Effector memory CD4-positive, alpha-beta T cell (primary cell): ENCODE results near the gene PDS5A.
"Not testable (repeated sequence)": the region's sequence is repeated elsewhere in the genome, so short reads cannot be mapped to it uniquely, and the experiment has no call there.

ENCODE experiments used
- DNase-seq, 3 donors: peaks; one replicate each; pipeline ENCODE4 v3.0.0-alpha.2; 2020
- H3K27ac ChIP-seq: 2 replicates; pipeline ENCODE4 v1.7.0; 2013; ENCODE audit warnings: mild to moderate bottlenecking, low read length, moderate library complexity; ENCODE audit not compliant: insufficient read depth, poor library complexity, severe bottlenecking
- H3K27me3 ChIP-seq: replicated peaks from 2 replicates; pipeline ENCODE4 v1.7.0; 2013; ENCODE audit warnings: mild to moderate bottlenecking, low read length; ENCODE audit not compliant: insufficient read depth, control insufficient read depth, poor library complexity, severe bottlenecking
- H3K36me3 ChIP-seq: 2 replicates; pipeline ENCODE4 v1.7.0; 2013; ENCODE audit warnings: mild to moderate bottlenecking, low read length, moderate library complexity; ENCODE audit not compliant: control insufficient read depth, insufficient read depth
- H3K4me1 ChIP-seq: 2 replicates; pipeline ENCODE4 v1.7.0; 2013; ENCODE audit warnings: low read length, mild to moderate bottlenecking; ENCODE audit not compliant: control insufficient read depth, insufficient read depth, poor library complexity, severe bottlenecking
- H3K4me3 ChIP-seq: 2 replicates; pipeline ENCODE4 v1.7.0; 2013; ENCODE audit warnings: low read length, low read depth, mild to moderate bottlenecking; ENCODE audit not compliant: insufficient read depth, poor library complexity, severe bottlenecking
- H3K9me3 ChIP-seq: 2 replicates; pipeline ENCODE4 v1.7.0; 2013; ENCODE audit warnings: mild to moderate bottlenecking, low read length, moderate library complexity; ENCODE audit not compliant: control insufficient read depth

The PDS5A gene

DNA sequence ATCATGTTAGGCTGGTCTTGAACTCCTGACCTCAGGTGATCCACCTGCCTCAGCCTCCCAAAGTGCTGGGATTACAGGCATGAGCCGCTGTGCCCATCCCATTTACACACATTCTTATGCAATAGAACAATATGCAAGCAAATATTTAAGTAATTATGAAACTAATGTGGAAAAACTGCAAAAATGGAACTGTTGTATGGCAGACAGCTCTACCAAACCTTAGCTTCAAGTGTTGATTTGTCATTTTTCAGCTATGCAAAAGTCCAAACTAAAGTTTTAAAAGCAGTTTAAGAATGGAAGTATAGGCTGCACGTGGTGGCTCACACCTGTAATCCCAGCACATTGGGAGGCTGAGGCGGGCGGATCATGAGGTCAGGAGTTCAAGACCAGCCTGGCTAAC lies 11.7 kb upstream of the PDS5A start:
- H3K27ac ChIP-seq, H3K4me1 ChIP-seq, H3K4me3 ChIP-seq: not testable (repeated sequence)

GRCh38 chr4:39987485-39987884 lies 9.8 kb upstream of the PDS5A start:
- DNase-seq, result no peak
- no peaks in the 10 kb centered on the region for H3K27me3 ChIP-seq
- H3K36me3 ChIP-seq, result no peaks in the 10 kb centered on the region
- H3K4me3 ChIP-seq, result no peak overlapping the region
- H3K9me3 ChIP-seq, result no peaks in the 10 kb centered on the region
- no peak overlapping the region for H3K27ac ChIP-seq
- H3K4me1 ChIP-seq, result no peaks in the 10 kb centered on the region

More for the DNA sequence above, 11.7 kb upstream of the PDS5A start:
- not testable (repeated sequence) for H3K36me3 ChIP-seq, DNase-seq, H3K9me3 ChIP-seq, H3K27me3 ChIP-seq

GRCh38 chr4:39978904-39979303 lies 1.2 kb upstream of the PDS5A start:
- Histone ChIP-seq H3K27ac (no peak overlapping the region), H3K4me3 (no peak overlapping the region), H3K9me3 (no peaks in the 10 kb centered on the region), H3K4me1 (peaks cover 4% of the 10 kb centered on the region), H3K36me3 (peaks cover 3% of the 10 kb centered on the region), H3K27me3 (no peaks in the 10 kb centered on the region)
- no peak for DNase-seq

GRCh38 chr4:39978378-39978775 lies 666 bp upstream of the PDS5A start:
- H3K27me3 ChIP-seq, result no peaks in the 10 kb centered on the region
- peaks cover 6% of the 10 kb centered on the region for H3K36me3 ChIP-seq
- no peaks in the 10 kb centered on the region for H3K9me3 ChIP-seq
- no peak for DNase-seq
- peak overlapping the region; percentile 44 for H3K4me3 ChIP-seq
- H3K27ac ChIP-seq, result peak overlapping the region; percentile 81
- peaks cover 5% of the 10 kb centered on the region for H3K4me1 ChIP-seq

DNA sequence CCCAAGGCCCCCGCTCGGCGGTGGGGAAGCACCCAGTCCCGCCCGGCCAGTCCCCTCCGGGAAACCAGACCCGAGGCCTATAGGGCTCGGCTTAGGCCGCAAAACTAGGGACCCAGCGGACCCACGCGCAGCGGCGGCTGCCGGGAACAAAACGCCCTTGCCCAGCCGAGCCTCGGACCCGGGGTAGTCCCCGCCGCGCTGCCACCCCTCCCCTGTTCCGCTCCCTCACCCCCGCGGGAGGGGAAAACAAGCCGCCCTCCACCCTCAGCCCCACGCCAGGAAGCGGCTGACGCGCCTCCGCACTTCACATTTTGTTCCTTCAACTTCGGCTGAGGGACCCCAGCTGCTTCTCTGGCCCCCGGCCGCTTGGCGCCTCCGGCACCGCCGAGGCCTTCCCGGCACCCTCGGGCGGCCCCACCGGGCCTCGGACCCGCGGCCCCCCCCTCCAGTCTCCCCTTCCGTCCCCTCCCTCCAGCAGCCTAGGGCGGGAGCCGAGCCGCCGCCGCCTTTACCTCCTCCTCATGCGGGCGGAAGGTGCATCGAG lies 694 bp downstream of the PDS5A start:
- Histone ChIP-seq H3K27ac (peak overlapping the region; percentile 90), H3K4me3 (peak overlapping the region; percentile 86), H3K4me1 (peaks cover 8% of the 10 kb centered on the region), H3K36me3 (peaks cover 11% of the 10 kb centered on the region), H3K27me3 (no peaks in the 10 kb centered on the region), H3K9me3 (no peaks in the 10 kb centered on the region)
- peak in 1 of 3 donors; percentile 15 for DNase-seq

DNA sequence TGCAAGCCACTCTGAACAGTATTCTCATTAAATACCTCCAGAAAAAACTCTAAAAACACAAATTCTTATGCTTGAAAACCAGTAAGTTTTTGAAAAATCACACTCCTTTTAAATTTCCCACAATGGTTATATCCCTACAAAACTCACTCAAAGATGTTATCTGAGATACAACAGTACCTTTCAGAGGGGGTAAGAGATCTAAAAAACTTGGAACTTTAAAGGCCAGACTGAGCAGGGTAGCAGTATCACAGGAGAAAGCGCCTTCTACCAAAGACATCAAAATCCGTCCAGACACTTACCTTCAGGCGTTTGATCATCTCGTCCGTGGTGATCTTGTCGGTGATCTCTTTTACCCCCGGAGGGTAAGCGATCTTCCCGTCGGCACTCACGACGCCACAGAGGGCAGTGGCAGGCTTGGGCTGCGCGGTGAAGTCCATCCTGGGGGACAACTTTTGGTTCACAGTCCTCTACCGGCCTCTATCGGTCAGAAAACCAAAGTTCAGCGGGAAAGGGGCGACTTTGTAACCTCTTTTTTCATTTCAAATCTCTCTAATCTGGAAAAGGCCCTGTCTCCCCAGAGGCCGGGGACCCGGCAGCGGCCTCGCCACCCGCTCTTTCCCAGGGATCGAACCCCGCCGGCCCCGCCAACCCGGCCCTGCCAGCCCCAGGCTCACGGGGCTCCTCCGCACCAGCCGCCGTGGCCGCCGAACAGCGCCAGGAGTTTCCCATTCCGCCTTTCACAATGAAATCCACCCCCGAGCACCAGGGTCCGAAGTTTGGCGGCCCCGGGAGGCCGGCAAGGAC lies 1.4 kb downstream of the PDS5A start:
- Histone ChIP-seq H3K9me3 (no peaks in the 10 kb centered on the region), H3K36me3 (peaks cover 11% of the 10 kb centered on the region), H3K4me3 (peak overlapping the region; percentile 86), H3K4me1 (peaks cover 8% of the 10 kb centered on the region), H3K27me3 (no peaks in the 10 kb centered on the region), H3K27ac (peak overlapping the region; percentile 90)
- DNase-seq, result peak; percentile 41 to 59 (median 51)

DNA sequence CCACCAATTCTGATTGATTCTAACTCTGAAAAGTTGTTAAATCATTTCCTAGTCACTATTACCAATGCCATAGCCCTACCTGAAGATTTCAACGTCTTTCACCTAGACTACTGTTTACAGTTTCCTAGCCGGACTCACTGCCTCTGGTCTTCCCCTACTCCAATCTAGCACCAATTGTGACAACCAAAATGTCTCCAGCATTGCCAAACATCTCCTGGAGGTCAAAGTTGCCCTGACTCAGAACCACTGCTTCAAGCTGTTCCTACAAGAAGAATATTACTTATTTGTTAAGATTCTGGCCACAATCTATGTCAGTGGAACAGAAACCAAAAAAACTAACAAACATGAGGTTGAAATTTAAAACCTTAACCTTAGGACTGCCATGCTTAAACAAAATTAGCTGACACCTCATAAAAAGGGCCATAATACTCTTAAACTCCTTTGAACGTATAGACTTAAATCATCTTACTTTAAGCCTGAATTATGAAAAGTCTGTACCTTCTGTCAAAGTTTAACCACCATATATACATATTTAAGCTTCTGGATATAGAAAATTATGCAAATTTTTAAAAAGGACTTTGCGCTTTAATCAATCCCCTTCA lies 2.1 kb downstream of the PDS5A start:
- Histone ChIP-seq H3K36me3 (peaks cover 11% of the 10 kb centered on the region), H3K27me3 (no peaks in the 10 kb centered on the region), H3K4me1 (peaks cover 12% of the 10 kb centered on the region), H3K9me3 (no peaks in the 10 kb centered on the region), H3K27ac (peak overlapping the region; percentile 90), H3K4me3 (no peak overlapping the region)
- DNase-seq, result no peak

DNA sequence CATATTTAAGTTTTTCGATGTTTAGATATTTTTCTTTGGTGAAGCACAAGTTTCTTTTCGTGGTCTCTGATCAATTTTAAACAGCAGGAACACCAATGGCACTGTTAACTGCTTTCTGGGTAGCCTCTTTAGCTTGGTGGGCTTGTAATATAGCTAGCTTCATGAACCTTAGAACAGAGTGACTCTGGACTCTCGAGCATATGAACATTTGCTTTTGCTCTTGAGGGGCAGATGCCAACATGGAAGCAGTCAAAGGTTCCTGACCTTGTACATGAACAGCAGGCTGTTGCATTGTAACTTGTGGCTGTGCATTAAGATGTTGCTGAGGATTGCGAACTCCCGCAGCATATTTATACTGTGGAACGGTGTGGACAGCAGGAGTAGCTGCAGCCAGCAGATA lies 4.7 kb downstream of the PDS5A start:
- peaks cover 11% of the 10 kb centered on the region for H3K36me3 ChIP-seq
- not testable (repeated sequence) for DNase-seq, H3K9me3 ChIP-seq, H3K4me3 ChIP-seq, H3K27me3 ChIP-seq, H3K27ac ChIP-seq
- peaks cover 13% of the 10 kb centered on the region for H3K4me1 ChIP-seq

- H3K27ac ChIP-seq, result no peak overlapping the region
- H3K9me3 ChIP-seq, result no peaks in the 10 kb centered on the region
- peaks cover 11% of the 10 kb centered on the region for H3K36me3 ChIP-seq
- no peaks in the 10 kb centered on the region for H3K27me3 ChIP-seq
- H3K4me3 ChIP-seq, result no peak overlapping the region
- DNase-seq, result no peak
- H3K4me1 ChIP-seq, result peaks cover 18% of the 10 kb centered on the region
These were observed 6.8 kb downstream of the PDS5A start for GRCh38 chr4:39970671-39971640.
